Measurements from ENCODE around the gene PARP16. TPM values are rescaled to one million over a fixed set of nuclear protein-coding genes. Genes with fewer than 3 reads are reported as not detected.

The PARP16 gene
- total and polyA plus RNA-seq, 10 donors, result 6.4 to 11.3 (median 9.6) TPM

DNA sequence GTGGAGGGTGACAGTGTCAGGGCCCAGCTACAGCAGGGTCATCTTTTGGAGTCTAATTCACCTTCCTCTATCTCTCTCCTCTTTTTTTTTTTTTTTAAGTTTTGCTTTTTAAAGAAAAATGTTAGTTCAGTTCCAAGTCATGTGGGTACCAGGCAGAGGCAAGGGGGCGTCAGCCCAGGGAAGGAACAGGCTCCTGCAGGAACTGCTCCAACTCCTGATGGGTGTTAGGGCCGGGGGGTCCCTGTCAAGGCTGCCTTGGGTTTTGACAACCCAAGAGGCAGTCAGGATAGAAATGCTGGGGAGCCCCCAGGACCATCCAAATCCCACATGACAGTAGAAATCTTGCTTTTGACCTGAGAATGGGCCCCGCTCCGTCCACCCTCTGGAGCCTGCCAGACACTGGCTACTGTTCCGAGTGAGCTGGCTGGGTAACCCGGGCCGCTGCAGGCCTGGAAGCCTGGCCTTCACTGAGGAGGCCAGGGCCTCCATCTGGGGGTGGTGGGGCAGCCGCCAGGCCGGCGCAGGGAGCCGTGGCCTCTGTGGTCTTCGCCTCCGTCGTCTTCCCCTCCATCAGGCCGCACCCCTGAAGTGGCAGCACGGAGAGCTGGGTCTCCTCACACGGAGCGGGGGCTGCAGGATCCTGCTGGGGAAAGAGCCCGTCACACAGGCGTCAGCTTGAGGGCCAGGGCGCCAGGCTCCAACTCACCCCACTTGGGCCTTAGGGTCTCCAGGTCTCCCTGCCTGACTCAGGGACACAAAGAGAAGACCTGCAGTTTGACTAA is 42.0 kb upstream of the PARP16 start:
- TF ChIP-seq POLR2AphosphoS5 (IDR thresholded peaks at IDR 0.05) (no peak), CTCF (IDR thresholded peaks at IDR 0.05 in 8 of 11, conservative IDR thresholded peaks at IDR 0.05 in 3 of 11) (no peak), POLR2A (IDR thresholded peaks at IDR 0.05) (no peak)
- H3K27ac ChIP-seq, result no peak overlapping the region
- DNase-seq, result peak; percentile 59
- H3K9me3 ChIP-seq, result no peaks in the 10 kb centered on the region
- 84 to 92% (median 87%) methylated on average over 10 to 21 of the region's 21 CpGs for WGBS, 5 donors
- intact Hi-C loops (cut with DNase I; ENCODE audit: low total_unique reads), result no loop called here
- H3K36me3 ChIP-seq, result no peaks in the 10 kb centered on the region
- peaks cover 0 to 7% (median 0%) of the 10 kb centered on the region in 7 donors for H3K27me3 ChIP-seq (replicated peaks in 1 of 7)
- H3K4me1 ChIP-seq, result peaks cover 0 to 7% (median 0%) of the 10 kb centered on the region in 6 donors
- no peak overlapping the region for H3K4me3 ChIP-seq

DNA sequence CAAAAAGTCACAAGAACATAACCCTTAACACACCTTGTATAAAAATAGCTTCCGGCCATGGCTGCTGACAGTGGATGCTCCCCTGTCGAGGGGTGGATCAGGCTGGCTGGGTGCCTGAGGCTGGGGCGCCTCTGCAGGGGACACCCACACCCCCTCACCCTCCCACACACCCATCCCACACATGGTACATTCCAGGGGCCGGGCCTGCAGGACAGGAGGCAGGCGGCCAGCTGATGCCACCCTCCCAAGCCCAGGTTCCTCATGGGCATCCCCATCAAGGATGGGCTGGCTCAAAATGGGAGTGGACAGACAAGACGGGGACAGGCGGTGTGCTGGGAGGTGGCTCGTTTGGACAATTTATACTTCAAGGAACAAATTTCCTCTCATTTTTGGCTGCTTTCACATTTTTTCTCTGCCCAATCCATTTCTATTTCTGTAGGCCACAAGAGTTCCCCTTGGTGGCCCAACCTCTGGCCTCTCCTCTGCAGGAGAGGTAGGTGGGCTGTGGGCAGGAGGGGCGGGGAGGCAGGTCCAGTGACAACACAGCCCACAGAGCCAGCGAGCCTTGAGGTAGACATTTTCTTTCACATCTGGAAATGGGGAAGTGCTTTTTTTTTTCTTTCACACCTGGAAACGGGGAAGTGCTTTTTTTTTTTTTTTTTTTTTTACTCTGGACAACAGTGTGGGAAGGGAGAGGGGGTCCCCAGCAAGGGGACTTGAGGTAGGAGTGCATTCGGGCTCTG is 41.1 kb upstream of the PARP16 start:
- DNase-seq, result peak; percentile 64

DNA sequence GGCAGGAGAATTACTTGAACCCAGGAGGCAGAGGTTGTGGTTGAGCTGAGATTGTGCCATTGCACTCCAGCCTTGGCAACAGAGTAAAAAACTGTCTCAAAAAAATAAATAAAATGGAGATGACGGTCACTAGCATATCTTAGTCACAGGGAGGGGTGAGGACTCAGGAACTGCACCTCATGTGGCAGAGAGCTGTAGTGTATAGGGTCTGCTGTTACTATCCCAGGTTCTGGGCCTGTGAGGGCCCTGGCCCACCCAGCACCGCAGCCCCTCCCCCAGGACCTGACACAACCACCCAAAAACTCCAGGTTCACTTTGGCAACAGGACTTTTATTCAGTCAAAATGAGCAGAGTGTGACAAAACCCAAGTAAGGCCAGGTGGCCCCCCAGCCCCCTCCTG is 40.1 kb upstream of the PARP16 start:
- H3K4me3 ChIP-seq, result no peak overlapping the region
- 82 to 95% (median 85%) methylated on average over 2 of the region's 2 CpGs for WGBS, 5 donors
- no peaks in the 10 kb centered on the region for H3K36me3 ChIP-seq
- TF ChIP-seq POLR2A (IDR thresholded peaks at IDR 0.05), result no peak
- no peak for TF ChIP-seq POLR2AphosphoS5 (IDR thresholded peaks at IDR 0.05)
- no peak for TF ChIP-seq CTCF (IDR thresholded peaks at IDR 0.05 in 8 of 11, conservative IDR thresholded peaks at IDR 0.05 in 3 of 11)
- peaks cover 0 to 19% (median 0%) of the 10 kb centered on the region in 7 donors for H3K27me3 ChIP-seq (replicated peaks in 1 of 7)
- DNase-seq, result peak; percentile 27
- H3K27ac ChIP-seq, result no peak overlapping the region
- intact Hi-C loops (cut with DNase I; ENCODE audit: low total_unique reads), result no loop called here
- H3K9me3 ChIP-seq, result no peaks in the 10 kb centered on the region
- H3K4me1 ChIP-seq, result peaks cover 0 to 7% (median 0%) of the 10 kb centered on the region in 6 donors

More for the DNA sequence above, 41.1 kb upstream of the PARP16 start:
- intact Hi-C loops (cut with DNase I; ENCODE audit: low total_unique reads), result no loop called here
- no peaks in the 10 kb centered on the region for H3K36me3 ChIP-seq
- WGBS, 5 donors, result 60 to 73% (median 64%) methylated on average over 12 of the region's 12 CpGs
- H3K4me3 ChIP-seq, result no peak overlapping the region
- H3K27ac ChIP-seq, result no peak overlapping the region
- H3K9me3 ChIP-seq, result no peaks in the 10 kb centered on the region
- TF ChIP-seq POLR2AphosphoS5 (IDR thresholded peaks at IDR 0.05) (no peak), POLR2A (IDR thresholded peaks at IDR 0.05) (no peak), CTCF (IDR thresholded peaks at IDR 0.05 in 8 of 11, conservative IDR thresholded peaks at IDR 0.05 in 3 of 11) (no peak)
- peaks cover 0 to 9% (median 0%) of the 10 kb centered on the region in 7 donors for H3K27me3 ChIP-seq (replicated peaks in 1 of 7)
- H3K4me1 ChIP-seq, result peaks cover 0 to 7% (median 0%) of the 10 kb centered on the region in 6 donors

DNA sequence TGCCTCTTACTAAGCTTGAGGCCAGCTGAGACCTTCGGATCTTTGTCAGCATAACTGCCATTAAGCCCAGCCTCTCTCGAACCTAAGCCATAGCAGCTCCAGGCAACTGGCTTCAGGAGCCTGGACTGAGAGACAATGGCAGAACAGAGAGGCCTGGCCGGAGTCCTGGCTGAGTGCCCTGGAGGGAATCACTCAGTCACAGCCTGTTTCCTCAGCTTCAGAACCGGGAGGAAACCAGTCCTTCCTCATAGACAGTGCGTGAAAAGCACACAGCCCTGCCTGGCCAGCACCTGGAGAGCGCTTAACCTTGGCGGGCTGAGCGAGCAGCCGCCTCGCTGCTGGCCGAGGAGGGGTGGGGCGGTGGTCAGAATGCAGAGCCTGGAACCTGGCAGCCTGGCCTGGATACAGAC is 39.4 kb upstream of the PARP16 start:
- H3K27me3 ChIP-seq (replicated peaks in 1 of 7), result peaks cover 0 to 26% (median 0%) of the 10 kb centered on the region in 7 donors
- no peaks in the 10 kb centered on the region for H3K36me3 ChIP-seq
- H3K4me1 ChIP-seq, result peaks cover 0 to 7% (median 0%) of the 10 kb centered on the region in 6 donors
- no peak for DNase-seq
- 14 to 30% (median 20%) methylated on average over 5 to 12 of the region's 12 CpGs for WGBS, 5 donors
- no peaks in the 10 kb centered on the region for H3K9me3 ChIP-seq
- no peak overlapping the region for H3K4me3 ChIP-seq
- H3K27ac ChIP-seq, result no peak overlapping the region
- peak in 1 of 3 donors; percentile 31 for TF ChIP-seq POLR2AphosphoS5 (IDR thresholded peaks at IDR 0.05)
- TF ChIP-seq CTCF (IDR thresholded peaks at IDR 0.05 in 8 of 11, conservative IDR thresholded peaks at IDR 0.05 in 3 of 11), result no peak
- intact Hi-C loops (cut with DNase I; ENCODE audit: low total_unique reads), result no loop called here
